Activated CD4-positive, alpha-beta T cell treated with anti-CD3 and anti-CD28 coated beads, Interleukin-2, amount 50 U/mL, for 4 hours (primary cell): ENCODE measurements around the gene CD70.
"Not testable (repeated sequence)": the region's sequence is repeated elsewhere in the genome, so short reads cannot be mapped to it uniquely, and the experiment has no call there.

Source experiments
- DNase-seq, 2 experiments: peaks; one replicate each; pipeline ENCODE4 v3.0.0-alpha.2; 2020

CD70 gene

GRCh38 chr19:6568816-6569215 lies 22.1 kb downstream of the CD70 start:
- DNase-seq = no peak

GRCh38 chr19:6568010-6568526 lies 22.9 kb downstream of the CD70 start:
- DNase-seq = no peak

GRCh38 chr19:6566727-6567126 lies 24.2 kb downstream of the CD70 start:
- not testable (repeated sequence) for DNase-seq

- no peak for DNase-seq
These were observed 26.6 kb downstream of the CD70 start for GRCh38 chr19:6564393-6564792.

GRCh38 chr19:6562437-6562836 lies 28.5 kb downstream of the CD70 start:
- not testable (repeated sequence) for DNase-seq

- no peak for DNase-seq
These were observed 34.3 kb downstream of the CD70 start for GRCh38 chr19:6556480-6557195.

GRCh38 chr19:6556043-6556449 lies 34.9 kb downstream of the CD70 start:
- no peak for DNase-seq

GRCh38 chr19:6551607-6552450 lies 39.1 kb downstream of the CD70 start:
- DNase-seq = peak; percentile 26 to 37

- DNase-seq = no peak
These were observed 39.9 kb downstream of the CD70 start for GRCh38 chr19:6551091-6551490.

GRCh38 chr19:6550679-6551078 lies 40.3 kb downstream of the CD70 start:
- DNase-seq = not testable (repeated sequence)

GRCh38 chr19:6543866-6544347 lies 47.0 kb downstream of the CD70 start:
- no peak for DNase-seq

GRCh38 chr19:6540918-6541689 lies 49.8 kb downstream of the CD70 start:
- no peak for DNase-seq

- DNase-seq = no peak
These were observed 51.4 kb downstream of the CD70 start for GRCh38 chr19:6539514-6539913.
